Measurements from ENCODE around the gene DHX58.
"Not testable (repeated sequence)": the region's sequence is repeated elsewhere in the genome, so short reads cannot be mapped to it uniquely, and the experiment has no call there.

DHX58 gene

GRCh38 chr17:42112552-42113176, at the start of gene DHX58:
Gene DHX58, minus strand, starts transcription at chr17:42112714. Its CDS starts 822 bp downstream, at chr17:42111892.
- Histone ChIP-seq H3K4me1 (ENCODE audit: control insufficient read depth, insufficient read depth, low read length) (peaks cover 7% of the 10 kb centered on the region), H3K4me3 (ENCODE audit: low read length) (no peak within 1 kb of the TSS), H3K27me3 (ENCODE audit: control insufficient read depth, insufficient read depth, low read length) (no peaks in the 10 kb centered on the region), H3K27ac (ENCODE audit: low read length) (no peak within 1 kb of the TSS), H3K9me3 (ENCODE audit: control insufficient read depth, insufficient read depth, low read length) (no peaks in the 10 kb centered on the region), H3K36me3 (ENCODE audit: control insufficient read depth, insufficient read depth, low read length) (0 out of 2 replicates have a peak, but pooled peaks cover 7% of the 10 kb centered on the region)
- no CpG with 5 or more reads among the region's 10 CpGs for WGBS (ENCODE audit: insufficient coverage, insufficient read length)
- DNase-seq (ENCODE audit: low read depth, low spot score), result no peak

DNA sequence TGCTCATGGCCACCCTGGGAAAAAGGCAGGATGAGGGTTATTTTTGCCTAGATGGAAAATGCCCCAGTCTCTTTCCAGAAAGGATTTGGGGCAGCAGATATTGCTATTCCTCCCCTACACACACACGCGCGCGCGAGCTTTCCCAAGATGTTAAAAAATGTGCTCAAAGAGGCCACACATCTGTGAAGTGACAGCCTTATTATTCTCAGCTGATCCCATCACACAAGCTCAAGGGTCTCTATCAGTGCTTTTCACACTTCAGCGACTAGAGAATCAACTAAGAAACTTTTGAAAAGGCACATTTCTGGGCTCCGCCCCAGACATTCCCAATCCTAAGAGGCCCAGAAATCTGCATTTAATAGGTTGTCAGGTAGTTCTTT, 48.0 kb upstream of the DHX58 start:
- H3K27me3 ChIP-seq (ENCODE audit: control insufficient read depth, insufficient read depth, low read length), result no peaks in the 10 kb centered on the region
- H3K36me3 ChIP-seq (ENCODE audit: control insufficient read depth, insufficient read depth, low read length), result no peaks in the 10 kb centered on the region
- H3K9me3 ChIP-seq (ENCODE audit: control insufficient read depth, insufficient read depth, low read length), result no peaks in the 10 kb centered on the region
- no CpG with 5 or more reads among the region's 7 CpGs for WGBS (ENCODE audit: insufficient coverage, insufficient read length)
- H3K27ac ChIP-seq (ENCODE audit: low read length), result no peak overlapping the region
- H3K4me3 ChIP-seq (ENCODE audit: low read length), result no peak overlapping the region
- DNase-seq (ENCODE audit: low read depth, low spot score), result no peak
- H3K4me1 ChIP-seq (ENCODE audit: control insufficient read depth, insufficient read depth, low read length), result peaks cover 6% of the 10 kb centered on the region

DNA sequence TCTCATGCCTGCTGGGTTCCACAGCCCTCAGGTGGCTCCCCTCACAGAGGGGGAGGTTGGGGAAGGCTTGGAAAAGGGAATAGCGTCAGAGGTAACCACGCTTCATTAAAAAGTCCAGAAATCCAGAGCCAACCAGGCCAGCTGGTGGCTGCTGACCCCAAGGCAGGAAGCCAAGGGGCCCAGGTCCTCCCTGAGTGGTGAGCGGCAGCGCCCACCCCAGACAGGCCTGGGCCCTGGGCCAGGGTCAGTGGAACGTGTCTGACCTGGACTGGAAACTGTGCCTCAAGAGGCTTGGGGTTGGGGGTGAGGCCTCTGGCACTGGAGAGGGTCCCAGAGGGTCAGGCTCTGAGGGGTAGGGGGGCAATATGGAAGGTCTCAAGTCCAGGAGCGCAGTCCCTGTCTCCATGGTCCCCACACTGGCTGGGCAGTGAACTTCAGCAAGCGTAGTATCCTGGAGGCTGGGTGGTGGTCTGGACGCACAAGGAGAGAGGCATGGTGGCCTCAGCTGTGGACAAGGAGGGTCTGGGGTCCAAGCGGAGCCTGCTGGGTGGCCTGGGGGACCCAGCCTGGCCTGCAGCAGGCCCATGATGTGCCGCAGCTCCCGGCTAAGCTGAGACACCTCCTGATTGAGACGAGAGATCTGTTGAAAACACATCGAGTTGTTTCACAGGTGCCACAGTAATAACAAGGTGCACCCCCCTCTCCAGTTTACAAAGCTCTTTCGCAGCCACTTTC, 47.4 kb upstream of the DHX58 start:
- WGBS (ENCODE audit: insufficient coverage, insufficient read length), result no CpG with 5 or more reads among the region's 14 CpGs
- Histone ChIP-seq H3K27ac (ENCODE audit: low read length) (no peak overlapping the region), H3K4me3 (ENCODE audit: low read length) (no peak overlapping the region), H3K27me3 (ENCODE audit: control insufficient read depth, insufficient read depth, low read length) (no peaks in the 10 kb centered on the region), H3K4me1 (ENCODE audit: control insufficient read depth, insufficient read depth, low read length) (peaks cover 6% of the 10 kb centered on the region), H3K36me3 (ENCODE audit: control insufficient read depth, insufficient read depth, low read length) (no peaks in the 10 kb centered on the region), H3K9me3 (ENCODE audit: control insufficient read depth, insufficient read depth, low read length) (no peaks in the 10 kb centered on the region)
- no peak for DNase-seq (ENCODE audit: low read depth, low spot score)

DNA sequence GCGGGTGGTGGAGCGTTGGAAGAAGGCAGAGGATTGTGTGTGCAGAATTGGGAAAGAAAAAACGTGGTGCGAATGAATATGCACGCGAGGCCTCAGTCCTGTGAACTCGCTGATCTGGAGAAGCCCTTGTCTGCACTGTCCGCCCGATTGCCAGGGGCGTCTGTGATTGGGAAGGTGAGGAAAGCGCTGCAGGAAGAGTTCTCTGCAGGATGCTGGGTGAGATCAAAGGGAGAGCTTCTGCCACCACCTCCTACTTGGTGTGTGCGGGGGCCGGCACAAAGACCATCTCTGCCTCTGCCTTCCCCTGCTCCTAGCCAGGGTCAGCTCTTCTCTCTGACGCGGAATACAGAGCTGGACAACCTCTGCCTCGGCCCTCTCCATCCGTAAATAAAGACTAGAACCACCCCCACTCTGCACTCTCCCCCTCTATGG, 43.1 kb upstream of the DHX58 start:
- H3K9me3 ChIP-seq (ENCODE audit: control insufficient read depth, insufficient read depth, low read length), result no peaks in the 10 kb centered on the region
- WGBS (ENCODE audit: insufficient coverage, insufficient read length), result no CpG with 5 or more reads among the region's 17 CpGs
- H3K4me1 ChIP-seq (ENCODE audit: control insufficient read depth, insufficient read depth, low read length), result peaks cover 6% of the 10 kb centered on the region
- H3K4me3 ChIP-seq (ENCODE audit: low read length), result peak overlapping the region; percentile 97; the same call in 1 of the 2 replicates
- H3K27ac ChIP-seq (ENCODE audit: low read length), result no peak overlapping the region
- no peaks in the 10 kb centered on the region for H3K27me3 ChIP-seq (ENCODE audit: control insufficient read depth, insufficient read depth, low read length)
- no peaks in the 10 kb centered on the region for H3K36me3 ChIP-seq (ENCODE audit: control insufficient read depth, insufficient read depth, low read length)
- DNase-seq (ENCODE audit: low read depth, low spot score), result no peak

- DNase-seq (ENCODE audit: low read depth, low spot score), result no peak
- H3K4me1 ChIP-seq (ENCODE audit: control insufficient read depth, insufficient read depth, low read length), result peaks cover 6% of the 10 kb centered on the region
- peak overlapping the region; percentile 97 for H3K4me3 ChIP-seq (ENCODE audit: low read length)
- WGBS (ENCODE audit: insufficient coverage, insufficient read length), result no CpG with 5 or more reads among the region's 15 CpGs
- no peaks in the 10 kb centered on the region for H3K9me3 ChIP-seq (ENCODE audit: control insufficient read depth, insufficient read depth, low read length)
- H3K27me3 ChIP-seq (ENCODE audit: control insufficient read depth, insufficient read depth, low read length), result no peaks in the 10 kb centered on the region
- no peak overlapping the region for H3K27ac ChIP-seq (ENCODE audit: low read length)
- H3K36me3 ChIP-seq (ENCODE audit: control insufficient read depth, insufficient read depth, low read length), result no peaks in the 10 kb centered on the region
Measured at GRCh38 chr17:42153919-42154742, 41.6 kb upstream of the DHX58 start.

GRCh38 chr17:42146911-42147607, 34.5 kb upstream of the DHX58 start:
- Histone ChIP-seq H3K4me3 (ENCODE audit: low read length) (no peak overlapping the region), H3K9me3 (ENCODE audit: control insufficient read depth, insufficient read depth, low read length) (no peaks in the 10 kb centered on the region), H3K27ac (ENCODE audit: low read length) (no peak overlapping the region), H3K4me1 (ENCODE audit: control insufficient read depth, insufficient read depth, low read length) (no peaks in the 10 kb centered on the region), H3K27me3 (ENCODE audit: control insufficient read depth, insufficient read depth, low read length) (no peaks in the 10 kb centered on the region), H3K36me3 (ENCODE audit: control insufficient read depth, insufficient read depth, low read length) (no peaks in the 10 kb centered on the region)
- no CpG with 5 or more reads among the region's 13 CpGs for WGBS (ENCODE audit: insufficient coverage, insufficient read length)
- no peak for DNase-seq (ENCODE audit: low read depth, low spot score)

DNA sequence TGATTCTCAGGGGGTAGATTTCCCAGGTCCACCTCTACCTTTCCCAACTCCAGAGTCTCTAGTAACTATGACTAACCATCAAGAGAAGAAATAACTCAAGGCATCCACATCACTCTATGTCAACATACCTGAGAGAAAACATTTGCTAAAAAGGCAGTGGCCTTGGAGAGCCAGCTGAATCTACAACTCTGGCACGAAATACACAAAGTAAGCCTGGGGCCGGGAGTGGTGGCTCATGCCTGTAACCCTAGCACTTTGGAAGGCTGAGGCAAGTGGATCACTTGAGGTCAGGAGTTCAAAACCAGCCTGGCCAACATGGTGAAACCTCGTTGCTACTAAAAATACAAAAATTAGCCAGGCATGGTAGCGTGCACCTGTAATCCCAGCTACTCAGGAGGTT, 30.6 kb upstream of the DHX58 start:
- WGBS (ENCODE audit: insufficient coverage, insufficient read length), result no CpG with 5 or more reads among the region's 4 CpGs
- not testable (repeated sequence) for H3K27ac ChIP-seq (ENCODE audit: low read length); H3K9me3 ChIP-seq (ENCODE audit: control insufficient read depth, insufficient read depth, low read length); H3K4me3 ChIP-seq (ENCODE audit: low read length); H3K4me1 ChIP-seq (ENCODE audit: control insufficient read depth, insufficient read depth, low read length); H3K27me3 ChIP-seq (ENCODE audit: control insufficient read depth, insufficient read depth, low read length); H3K36me3 ChIP-seq (ENCODE audit: control insufficient read depth, insufficient read depth, low read length); DNase-seq (ENCODE audit: low read depth, low spot score)

DNA sequence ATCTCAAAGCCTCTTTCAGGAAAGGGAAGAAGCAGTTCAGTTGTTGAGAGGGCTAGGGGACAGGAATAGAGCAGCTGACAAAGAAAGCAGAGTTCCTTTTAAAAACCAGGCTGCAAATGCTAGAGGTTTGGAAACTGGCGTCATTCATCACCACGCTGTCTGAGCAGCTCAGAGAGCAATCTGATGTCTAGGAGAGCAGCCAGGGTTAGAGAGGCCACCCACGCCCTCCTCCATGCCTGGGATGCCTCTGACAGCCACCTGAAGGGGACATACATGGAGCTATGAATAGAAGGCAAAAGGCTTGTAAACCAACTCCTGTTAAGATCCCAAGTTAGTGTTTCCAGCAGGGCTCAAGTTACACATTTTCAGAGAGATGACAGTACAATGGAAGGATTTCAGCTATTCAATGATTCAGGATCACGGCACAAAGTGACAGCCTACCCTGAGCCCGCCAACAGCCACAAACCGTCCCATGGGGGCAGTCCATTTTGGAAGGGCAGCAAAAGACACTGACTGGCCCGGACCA, 29.9 kb upstream of the DHX58 start:
- H3K27ac ChIP-seq (ENCODE audit: low read length), result no peak overlapping the region
- WGBS (ENCODE audit: insufficient coverage, insufficient read length), result no CpG with 5 or more reads among the region's 7 CpGs
- no peaks in the 10 kb centered on the region for H3K9me3 ChIP-seq (ENCODE audit: control insufficient read depth, insufficient read depth, low read length)
- H3K36me3 ChIP-seq (ENCODE audit: control insufficient read depth, insufficient read depth, low read length), result peaks cover 4% of the 10 kb centered on the region; the same call in 1 of the 2 replicates
- no peaks in the 10 kb centered on the region; the same call in 1 of the 2 replicates for H3K4me1 ChIP-seq (ENCODE audit: control insufficient read depth, insufficient read depth, low read length)
- no peak overlapping the region for H3K4me3 ChIP-seq (ENCODE audit: low read length)
- no peak for DNase-seq (ENCODE audit: low read depth, low spot score)
- H3K27me3 ChIP-seq (ENCODE audit: control insufficient read depth, insufficient read depth, low read length), result no peaks in the 10 kb centered on the region

DNA sequence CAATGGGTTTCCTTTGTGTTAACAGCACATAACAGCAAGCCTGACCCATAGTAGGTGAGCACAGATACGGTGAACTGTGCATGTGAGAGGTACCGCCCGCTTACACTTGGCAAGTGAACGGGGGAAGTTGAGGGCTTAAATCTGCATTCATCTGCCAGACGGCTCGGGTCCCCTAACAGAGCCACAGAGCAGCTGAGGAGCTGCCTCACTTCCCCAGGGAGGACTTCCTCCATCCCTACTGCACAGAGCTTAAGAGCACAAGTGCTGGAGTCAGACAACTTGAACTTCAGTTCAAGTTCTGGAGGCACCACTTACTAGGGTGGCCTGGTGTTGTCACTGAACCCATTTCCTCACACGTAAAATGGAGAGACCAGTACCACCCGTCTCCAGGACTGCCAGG, 28.9 kb upstream of the DHX58 start:
- no peak for DNase-seq (ENCODE audit: low read depth, low spot score)
- Histone ChIP-seq H3K4me3 (ENCODE audit: low read length) (no peak overlapping the region), H3K27me3 (ENCODE audit: control insufficient read depth, insufficient read depth, low read length) (no peaks in the 10 kb centered on the region), H3K9me3 (ENCODE audit: control insufficient read depth, insufficient read depth, low read length) (no peaks in the 10 kb centered on the region), H3K36me3 (ENCODE audit: control insufficient read depth, insufficient read depth, low read length) (peaks cover 4% of the 10 kb centered on the region; the same call in 1 of the 2 replicates), H3K4me1 (ENCODE audit: control insufficient read depth, insufficient read depth, low read length) (no peaks in the 10 kb centered on the region; the same call in 1 of the 2 replicates), H3K27ac (ENCODE audit: low read length) (no peak overlapping the region)
- no CpG with 5 or more reads among the region's 8 CpGs for WGBS (ENCODE audit: insufficient coverage, insufficient read length)

DNA sequence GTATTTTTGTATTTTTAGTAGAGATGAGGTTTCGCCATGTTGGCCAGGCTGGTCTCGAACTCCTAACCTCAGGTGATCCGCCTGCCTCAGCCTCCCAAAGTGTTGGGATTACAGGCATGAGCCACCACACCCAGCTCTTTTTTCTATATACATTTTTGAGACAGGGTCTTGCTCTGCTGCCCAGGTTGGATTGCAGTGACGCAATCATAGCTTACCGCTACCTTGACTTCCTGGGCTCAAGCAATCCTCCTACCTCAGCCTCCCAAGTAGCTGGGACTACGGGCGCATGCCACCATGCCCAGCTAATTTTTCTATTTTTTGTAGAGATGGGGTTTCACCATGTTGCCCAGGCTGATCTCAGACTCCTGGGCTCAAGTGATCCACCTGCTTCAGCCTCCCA, 28.2 kb upstream of the DHX58 start:
- not testable (repeated sequence) for H3K27me3 ChIP-seq (ENCODE audit: control insufficient read depth, insufficient read depth, low read length); DNase-seq (ENCODE audit: low read depth, low spot score); H3K27ac ChIP-seq (ENCODE audit: low read length); H3K36me3 ChIP-seq (ENCODE audit: control insufficient read depth, insufficient read depth, low read length); H3K4me3 ChIP-seq (ENCODE audit: low read length); H3K9me3 ChIP-seq (ENCODE audit: control insufficient read depth, insufficient read depth, low read length); H3K4me1 ChIP-seq (ENCODE audit: control insufficient read depth, insufficient read depth, low read length)
- WGBS (ENCODE audit: insufficient coverage, insufficient read length), result no CpG with 5 or more reads among the region's 7 CpGs

Measured in iPS DF 6.9 (cell line).